ENCODE results near the gene MBTPS1.

MBTPS1 gene

DNA sequence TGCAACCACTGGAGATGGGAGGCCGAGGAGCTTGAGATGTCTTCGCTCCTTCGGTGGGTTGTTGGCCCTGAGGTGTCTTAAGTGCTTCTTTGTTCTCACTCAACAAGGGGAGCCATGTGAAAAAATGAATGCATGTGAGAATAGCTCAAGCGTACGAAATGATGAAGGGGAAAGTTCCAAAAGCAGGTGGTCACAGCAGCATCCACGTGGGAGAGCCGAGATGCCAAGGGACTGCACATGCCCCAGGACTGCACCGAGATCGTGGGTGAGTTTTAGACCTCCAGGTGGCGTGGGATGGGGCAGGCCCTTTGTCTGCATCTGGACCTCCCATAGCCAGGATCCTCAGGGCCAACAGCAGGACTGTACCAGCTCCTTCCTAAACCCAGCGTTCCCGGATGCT is 82.2 kb downstream of the MBTPS1 start:
- Mint-ChIP-seq H3K4me1 (ENCODE audit: low read depth in 2 of 2) (peaks cover under 1% of the 10 kb centered on the region in 2 donors), H3K36me3 (ENCODE audit: insufficient read depth) (no peaks in the 10 kb centered on the region), H3K9me3 (no peaks in the 10 kb centered on the region), H3K27me3 (peaks cover 9 to 35% of the 10 kb centered on the region in 2 donors), H3K4me3 (no peak overlapping the region), H3K27ac (no peak overlapping the region)
- DNase-seq (no peak), ATAC-seq (replicated peaks) (no peak)

- Mint-ChIP-seq H3K9me3 (no peaks in the 10 kb centered on the region), H3K27me3 (peaks cover 9 to 44% of the 10 kb centered on the region in 2 donors), H3K27ac (no peak overlapping the region), H3K4me1 (ENCODE audit: low read depth in 2 of 2) (peaks cover 4 to 6% of the 10 kb centered on the region in 2 donors), H3K4me3 (no peak overlapping the region), H3K36me3 (ENCODE audit: insufficient read depth) (no peaks in the 10 kb centered on the region)
- ATAC-seq (replicated peaks) (no peak), DNase-seq (no peak)
Observed at GRCh38 chr16:84033251-84034195, 83.2 kb downstream of the MBTPS1 start.

DNA sequence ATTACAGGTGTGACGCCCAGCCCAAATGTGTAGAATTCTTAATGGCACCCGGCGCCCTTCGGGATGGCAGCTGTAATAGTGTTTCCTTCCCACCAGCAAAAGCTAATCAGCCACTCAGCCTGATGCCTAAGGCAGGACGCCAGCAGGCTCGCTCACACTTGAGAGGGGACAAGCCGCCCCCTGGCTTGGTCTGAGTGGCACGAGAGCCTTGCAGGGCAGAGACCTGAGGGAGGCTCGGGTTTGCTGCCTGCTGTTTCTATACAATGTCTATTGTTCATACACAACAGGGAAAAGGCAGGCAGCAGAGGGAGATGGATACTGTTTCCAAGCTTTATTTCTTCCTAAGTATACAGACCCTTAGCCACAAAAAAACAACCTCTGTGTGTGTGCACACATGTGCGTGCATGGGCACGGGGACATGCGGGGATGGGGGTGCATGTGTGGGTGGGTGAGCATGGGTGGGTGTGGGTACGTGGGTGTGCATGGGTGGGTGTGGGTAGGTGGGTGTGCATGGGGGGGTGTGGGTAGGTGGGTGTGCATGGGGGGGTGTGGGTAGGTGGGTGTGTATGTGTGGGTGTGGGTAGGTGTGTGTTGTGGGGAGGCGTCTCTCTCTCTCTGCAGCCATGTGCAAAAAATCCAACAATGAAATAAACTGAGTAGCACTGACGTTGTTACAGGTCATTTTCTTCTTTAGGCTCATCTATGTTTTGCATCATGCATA is 84.1 kb downstream of the MBTPS1 start:
- Mint-ChIP-seq H3K4me1 (ENCODE audit: low read depth in 2 of 2) (peaks cover 4 to 6% of the 10 kb centered on the region in 2 donors), H3K4me3 (no peak overlapping the region), H3K27ac (no peak overlapping the region), H3K36me3 (ENCODE audit: insufficient read depth) (no peaks in the 10 kb centered on the region), H3K27me3 (peaks cover 16 to 53% of the 10 kb centered on the region in 2 donors), H3K9me3 (no peaks in the 10 kb centered on the region)
- ATAC-seq (replicated peaks), result no peak
- DNase-seq, result no peak

- Mint-ChIP-seq H3K27ac (no peak overlapping the region), H3K27me3 (peaks cover 22 to 64% of the 10 kb centered on the region in 2 donors), H3K4me3 (no peak overlapping the region), H3K9me3 (no peaks in the 10 kb centered on the region), H3K36me3 (ENCODE audit: insufficient read depth) (no peaks in the 10 kb centered on the region), H3K4me1 (ENCODE audit: low read depth in 2 of 2) (peaks cover 4 to 6% of the 10 kb centered on the region in 2 donors)
- ATAC-seq (replicated peaks), result no peak
- DNase-seq, result no peak
Observed at GRCh38 chr16:84031556-84031955, 85.2 kb downstream of the MBTPS1 start.

DNA sequence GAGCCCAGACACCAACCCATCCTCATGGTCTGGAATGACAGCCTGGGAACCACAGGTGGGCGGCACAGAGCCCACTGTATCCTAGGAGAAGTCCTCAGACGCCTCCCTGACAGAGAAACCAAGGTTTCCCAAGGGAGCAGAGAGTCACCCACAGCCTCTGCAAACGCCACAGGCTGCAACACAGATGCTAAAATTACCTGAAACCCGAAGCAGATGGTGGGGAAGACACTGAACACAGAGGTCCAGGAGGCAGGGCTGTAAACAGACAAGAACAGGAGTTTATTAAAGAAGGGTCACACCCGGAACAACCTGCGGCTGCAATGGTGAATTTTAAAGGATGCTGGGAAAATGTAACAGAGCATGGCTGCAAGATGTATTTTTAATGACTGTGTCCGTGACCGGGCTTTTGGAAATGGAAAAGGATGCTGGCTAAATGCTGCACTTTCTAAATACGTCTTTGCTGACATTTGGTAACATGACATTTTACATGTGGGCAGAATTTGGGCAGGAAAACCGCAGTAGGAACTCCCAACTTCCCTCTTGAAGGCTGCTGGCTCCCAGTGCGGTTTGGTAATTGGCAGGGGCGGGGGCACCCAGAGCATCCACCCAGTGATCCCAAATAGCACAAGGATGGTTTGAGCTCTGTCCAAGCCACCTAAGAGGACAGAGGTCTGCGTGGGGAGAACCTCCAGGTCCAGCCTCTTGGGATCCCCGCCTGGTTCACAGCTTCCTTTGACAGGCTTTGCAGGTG is 87.3 kb downstream of the MBTPS1 start:
- ATAC-seq (replicated peaks), result no peak
- no peaks in the 10 kb centered on the region for H3K36me3 Mint-ChIP-seq (ENCODE audit: insufficient read depth)
- H3K27me3 Mint-ChIP-seq, result peaks cover 27 to 81% of the 10 kb centered on the region in 2 donors
- H3K4me3 Mint-ChIP-seq, result no peak overlapping the region
- no peaks in the 10 kb centered on the region for H3K9me3 Mint-ChIP-seq
- peaks cover 4 to 6% of the 10 kb centered on the region in 2 donors for H3K4me1 Mint-ChIP-seq (ENCODE audit: low read depth in 2 of 2)
- DNase-seq, result no peak
- H3K27ac Mint-ChIP-seq, result no peak overlapping the region

- no peak for DNase-seq
- no peaks in the 10 kb centered on the region for H3K36me3 Mint-ChIP-seq (ENCODE audit: insufficient read depth)
- H3K4me1 Mint-ChIP-seq (ENCODE audit: low read depth in 2 of 2), result peaks cover 4 to 6% of the 10 kb centered on the region in 2 donors
- no peaks in the 10 kb centered on the region for H3K9me3 Mint-ChIP-seq
- no peak overlapping the region for H3K4me3 Mint-ChIP-seq
- H3K27me3 Mint-ChIP-seq, result peaks cover 27 to 81% of the 10 kb centered on the region in 2 donors
- no peak overlapping the region for H3K27ac Mint-ChIP-seq
- no peak for ATAC-seq (replicated peaks)
Observed at GRCh38 chr16:84027625-84028024, 89.1 kb downstream of the MBTPS1 start.

DNA sequence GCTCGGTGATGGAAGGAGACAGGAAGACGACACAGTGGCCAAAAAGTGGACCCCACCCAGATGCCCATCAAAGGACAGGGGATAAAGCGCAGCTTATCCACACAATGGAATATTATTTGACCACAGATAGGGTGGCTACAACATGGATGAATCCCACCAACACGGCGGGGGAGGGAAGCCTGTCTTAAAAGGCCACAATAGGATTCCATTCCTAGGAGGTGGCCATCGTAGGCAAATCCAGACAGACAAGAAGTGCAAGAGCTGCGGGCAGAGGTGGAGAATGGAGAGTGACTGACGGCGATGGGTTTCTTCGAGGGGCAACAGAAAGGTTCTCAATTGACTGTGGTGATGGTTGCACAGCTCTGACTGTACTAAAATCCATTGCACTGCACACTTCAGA is 90.1 kb downstream of the MBTPS1 start:
- DNase-seq (no peak), ATAC-seq (replicated peaks) (no peak)
- Mint-ChIP-seq H3K27me3 (peaks cover 27 to 81% of the 10 kb centered on the region in 2 donors), H3K36me3 (ENCODE audit: insufficient read depth) (no peaks in the 10 kb centered on the region), H3K9me3 (peaks cover under 1 to 3% of the 10 kb centered on the region in 2 donors), H3K4me1 (ENCODE audit: low read depth in 2 of 2) (peaks cover 4 to 6% of the 10 kb centered on the region in 2 donors), H3K27ac (no peak overlapping the region), H3K4me3 (no peak overlapping the region)

DNA sequence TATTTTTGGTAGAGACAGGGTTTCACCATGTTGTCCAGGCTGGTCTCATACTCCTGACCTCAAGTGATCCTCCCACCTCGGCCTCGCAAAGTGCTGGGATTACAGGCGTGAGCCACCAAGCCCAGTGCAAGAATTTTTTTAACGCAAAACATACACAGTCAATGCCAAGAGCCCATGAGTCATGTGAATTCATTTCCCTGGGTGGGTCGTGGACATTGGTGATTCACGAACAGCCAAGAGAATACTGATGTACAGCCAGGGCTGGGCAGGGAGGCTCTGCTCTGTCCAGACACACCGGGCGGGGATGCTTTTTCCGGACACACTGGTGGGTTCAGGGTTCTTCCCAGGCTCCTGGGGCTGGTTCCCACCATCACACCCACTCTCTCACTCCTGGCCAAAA is 91.9 kb downstream of the MBTPS1 start:
- Mint-ChIP-seq H3K36me3 (ENCODE audit: insufficient read depth) (no peaks in the 10 kb centered on the region), H3K4me3 (no peak overlapping the region), H3K27ac (no peak overlapping the region), H3K9me3 (peaks cover 5 to 7% of the 10 kb centered on the region in 2 donors), H3K27me3 (peaks cover 19 to 74% of the 10 kb centered on the region in 2 donors), H3K4me1 (ENCODE audit: low read depth in 2 of 2) (peaks cover 4 to 6% of the 10 kb centered on the region in 2 donors)
- ATAC-seq (replicated peaks) (no peak), DNase-seq (no peak)

- no peaks in the 10 kb centered on the region for H3K36me3 Mint-ChIP-seq (ENCODE audit: insufficient read depth)
- H3K9me3 Mint-ChIP-seq, result peaks cover 6 to 13% of the 10 kb centered on the region in 2 donors
- ATAC-seq (replicated peaks) (no peak), DNase-seq (no peak)
- H3K4me1 Mint-ChIP-seq (ENCODE audit: low read depth in 2 of 2), result no peaks in the 10 kb centered on the region
- no peak overlapping the region for H3K4me3 Mint-ChIP-seq
- no peak overlapping the region for H3K27ac Mint-ChIP-seq
- peaks cover 12 to 60% of the 10 kb centered on the region in 2 donors for H3K27me3 Mint-ChIP-seq
Observed at GRCh38 chr16:84022644-84023043, 94.1 kb downstream of the MBTPS1 start.

DNA sequence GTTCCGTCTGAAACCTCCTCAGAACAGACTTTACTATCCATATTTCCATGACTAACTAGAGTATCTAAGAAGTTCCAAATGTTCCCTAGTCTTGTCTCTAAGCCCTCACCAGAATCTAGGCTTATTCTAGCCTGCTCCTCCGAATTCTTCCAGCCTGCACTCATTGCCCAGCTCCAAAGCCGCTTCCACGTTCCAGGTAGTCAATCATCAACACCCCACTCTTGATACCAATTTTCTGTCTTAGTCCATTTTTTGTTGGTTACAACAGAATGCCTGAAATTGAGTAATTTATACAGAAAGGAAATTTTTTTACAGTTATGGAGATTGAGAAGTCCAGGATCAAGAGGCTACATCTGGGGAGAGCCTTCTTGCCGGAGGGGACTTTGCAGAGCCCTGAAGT is 95.3 kb downstream of the MBTPS1 start:
- Mint-ChIP-seq H3K9me3 (peaks cover 6 to 13% of the 10 kb centered on the region in 2 donors), H3K27me3 (peaks cover 4 to 55% of the 10 kb centered on the region in 2 donors), H3K4me3 (no peak overlapping the region), H3K36me3 (ENCODE audit: insufficient read depth) (no peaks in the 10 kb centered on the region), H3K27ac (no peak overlapping the region), H3K4me1 (ENCODE audit: low read depth in 2 of 2) (no peaks in the 10 kb centered on the region)
- DNase-seq (no peak), ATAC-seq (replicated peaks) (no peak)

DNA sequence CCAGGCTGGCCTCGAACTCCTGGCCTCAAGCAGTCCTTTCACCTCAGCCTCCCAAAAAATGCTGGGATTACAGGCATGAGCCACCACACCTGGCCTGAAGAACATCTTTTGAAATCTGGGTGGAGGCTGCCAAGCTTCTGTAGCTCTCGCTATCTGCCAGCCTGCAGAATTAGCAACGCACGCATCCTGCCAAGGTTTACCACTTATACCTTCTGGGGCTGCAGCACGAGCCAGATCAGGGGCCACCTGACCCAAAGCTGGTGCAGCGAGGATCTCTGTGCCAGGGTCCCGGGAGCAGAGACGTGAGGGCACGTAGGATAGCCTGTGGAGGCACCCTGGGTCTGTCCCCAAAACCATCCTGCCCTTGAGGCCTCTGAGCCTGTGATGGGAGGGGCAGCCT is 96.4 kb downstream of the MBTPS1 start:
- no peak overlapping the region for H3K4me3 Mint-ChIP-seq
- H3K27ac Mint-ChIP-seq, result no peak overlapping the region
- H3K27me3 Mint-ChIP-seq, result peaks cover 0 to 44% of the 10 kb centered on the region in 2 donors
- H3K4me1 Mint-ChIP-seq (ENCODE audit: low read depth in 2 of 2), result no peaks in the 10 kb centered on the region
- ATAC-seq (replicated peaks) (no peak), DNase-seq (no peak)
- H3K9me3 Mint-ChIP-seq, result peaks cover 6 to 13% of the 10 kb centered on the region in 2 donors
- no peaks in the 10 kb centered on the region for H3K36me3 Mint-ChIP-seq (ENCODE audit: insufficient read depth)

- no peak overlapping the region for H3K4me3 Mint-ChIP-seq
- H3K4me1 Mint-ChIP-seq (ENCODE audit: low read depth in 2 of 2), result peaks cover 6 to 9% of the 10 kb centered on the region in 2 donors
- H3K36me3 Mint-ChIP-seq (ENCODE audit: insufficient read depth), result no peaks in the 10 kb centered on the region
- peaks cover 10 to 20% of the 10 kb centered on the region in 2 donors for H3K9me3 Mint-ChIP-seq
- H3K27me3 Mint-ChIP-seq, result peaks cover 0 to 46% of the 10 kb centered on the region in 2 donors
- ATAC-seq (replicated peaks) (no peak), DNase-seq (no peak)
- H3K27ac Mint-ChIP-seq, result no peak overlapping the region
Observed at GRCh38 chr16:84018710-84019109, 98.0 kb downstream of the MBTPS1 start.

DNA sequence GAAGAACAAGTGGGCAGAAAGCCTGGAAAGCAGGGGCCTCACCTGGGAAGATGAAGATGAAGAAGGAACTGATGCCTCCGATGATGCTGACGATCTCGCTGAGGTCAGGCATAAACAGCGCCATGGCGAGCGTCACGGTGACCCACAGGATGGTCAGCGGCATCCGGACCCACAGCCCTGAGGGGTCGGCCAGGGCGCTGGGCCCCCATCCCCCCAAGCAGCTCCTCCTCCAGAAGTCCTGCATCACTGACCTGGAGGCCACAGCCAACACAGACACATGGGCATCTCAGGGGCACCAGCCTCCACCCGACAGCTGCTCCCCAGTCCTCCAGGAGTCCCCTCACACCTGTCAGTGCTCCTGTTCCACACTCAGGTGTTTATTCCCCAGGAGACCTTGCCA is 100.3 kb downstream of the MBTPS1 start:
- peaks cover 8 to 16% of the 10 kb centered on the region in 2 donors for H3K9me3 Mint-ChIP-seq
- H3K4me1 Mint-ChIP-seq (ENCODE audit: low read depth in 2 of 2), result peaks cover 6 to 9% of the 10 kb centered on the region in 2 donors
- H3K4me3 Mint-ChIP-seq, result no peak overlapping the region
- ATAC-seq (replicated peaks), result no peak
- H3K27me3 Mint-ChIP-seq, result peaks cover 0 to 43% of the 10 kb centered on the region in 2 donors
- H3K27ac Mint-ChIP-seq, result no peak overlapping the region
- no peaks in the 10 kb centered on the region for H3K36me3 Mint-ChIP-seq (ENCODE audit: insufficient read depth)
- no peak for DNase-seq
